ENCODE measurements around the gene MICAL2.
A peak's percentile ranks its signal among the peaks of the same experiment; 100 is the strongest.

The MICAL2 gene

GRCh38 chr11:12156301-12157140 lies 46.1 kb downstream of the MICAL2 start:
- DNase-seq (ENCODE audit: low read depth) = no peak

GRCh38 chr11:12157241-12157661 lies 46.9 kb downstream of the MICAL2 start:
- peak; percentile 91 for DNase-seq (ENCODE audit: low read depth)

- DNase-seq (ENCODE audit: low read depth) = no peak
Observed at GRCh38 chr11:12158909-12159308, 48.5 kb downstream of the MICAL2 start.

GRCh38 chr11:12159351-12160099 lies 49.1 kb downstream of the MICAL2 start:
- DNase-seq (ENCODE audit: low read depth) = peak; percentile 85

- no peak for DNase-seq (ENCODE audit: low read depth)
Observed at GRCh38 chr11:12160231-12160630, 49.8 kb downstream of the MICAL2 start.

GRCh38 chr11:12160680-12161079 lies 50.3 kb downstream of the MICAL2 start:
- no peak for DNase-seq (ENCODE audit: low read depth)

- no peak for DNase-seq (ENCODE audit: low read depth)
Observed at GRCh38 chr11:12161137-12161536, 50.7 kb downstream of the MICAL2 start.

- no peak for DNase-seq (ENCODE audit: low read depth)
Observed at GRCh38 chr11:12161603-12162350, 51.4 kb downstream of the MICAL2 start.

GRCh38 chr11:12162652-12163051 lies 52.3 kb downstream of the MICAL2 start:
- DNase-seq (ENCODE audit: low read depth) = no peak

GRCh38 chr11:12163181-12163941 lies 53.0 kb downstream of the MICAL2 start:
- DNase-seq (ENCODE audit: low read depth) = no peak

GRCh38 chr11:12164061-12165014 lies 53.9 kb downstream of the MICAL2 start:
- peak; percentile 71 for DNase-seq (ENCODE audit: low read depth)

- DNase-seq (ENCODE audit: low read depth) = no peak
Observed at GRCh38 chr11:12165237-12165875, 55.0 kb downstream of the MICAL2 start.

- DNase-seq (ENCODE audit: low read depth) = no peak
Observed at GRCh38 chr11:12166299-12167060, 56.1 kb downstream of the MICAL2 start.

- DNase-seq (ENCODE audit: low read depth) = no peak
Observed at GRCh38 chr11:12167061-12168000, 56.9 kb downstream of the MICAL2 start.

- no peak for DNase-seq (ENCODE audit: low read depth)
Observed at GRCh38 chr11:12168114-12168513, 57.7 kb downstream of the MICAL2 start.

- no peak for DNase-seq (ENCODE audit: low read depth)
Observed at GRCh38 chr11:12169822-12170221, 59.4 kb downstream of the MICAL2 start.

- no peak for DNase-seq (ENCODE audit: low read depth)
Observed at GRCh38 chr11:12170501-12170900, 60.1 kb downstream of the MICAL2 start.

- no peak for DNase-seq (ENCODE audit: low read depth)
Observed at GRCh38 chr11:12170984-12171383, 60.6 kb downstream of the MICAL2 start.
